Measurements from ENCODE around the gene TRPM1.

Gene TRPM1

DNA sequence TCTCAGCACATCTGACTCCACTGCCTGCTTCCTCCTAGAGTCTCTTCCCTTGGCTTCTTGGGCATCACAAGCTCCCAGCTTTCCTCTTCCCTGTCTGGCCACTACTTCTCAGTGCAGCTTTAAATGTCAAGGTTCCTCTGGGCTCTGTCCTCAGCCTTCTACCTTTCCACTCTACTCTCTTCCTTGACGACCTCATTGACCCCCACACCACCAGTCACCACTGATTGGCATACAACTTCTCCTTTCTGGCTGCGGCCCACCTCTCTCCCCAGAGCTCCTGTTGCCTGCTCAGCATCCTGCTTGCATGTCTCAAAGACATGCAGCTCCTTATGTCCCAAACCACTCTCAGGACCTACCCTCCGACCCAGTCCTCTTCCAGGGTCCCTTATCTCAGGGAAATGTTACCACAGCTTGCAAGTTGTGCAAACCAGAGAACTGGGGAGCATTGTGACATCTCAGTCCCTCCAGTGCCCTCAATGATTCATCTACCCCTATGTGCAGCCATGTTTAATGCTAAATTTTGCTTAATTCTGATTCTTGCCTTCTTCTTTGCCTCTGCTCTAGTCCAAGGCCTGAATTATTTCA is 49.9 kb downstream of the TRPM1 start:
- no peak for TF ChIP-seq CTCF (IDR thresholded peaks at IDR 0.05; ENCODE audit: insufficient read depth, low read length, poor library complexity, severe bottlenecking)
- no peak for DNase-seq (ENCODE audit: extremely low read depth, insufficient read length)
- no peaks in the 10 kb centered on the region for H3K36me3 ChIP-seq (ENCODE audit: control insufficient read depth, insufficient read depth, low read length)
- H3K4me3 ChIP-seq (replicated peaks; ENCODE audit: low read depth, low read length), result no peak overlapping the region
- no peaks in the 10 kb centered on the region for H3K27me3 ChIP-seq (replicated peaks; ENCODE audit: control insufficient read depth, insufficient read depth, low read length)

DNA sequence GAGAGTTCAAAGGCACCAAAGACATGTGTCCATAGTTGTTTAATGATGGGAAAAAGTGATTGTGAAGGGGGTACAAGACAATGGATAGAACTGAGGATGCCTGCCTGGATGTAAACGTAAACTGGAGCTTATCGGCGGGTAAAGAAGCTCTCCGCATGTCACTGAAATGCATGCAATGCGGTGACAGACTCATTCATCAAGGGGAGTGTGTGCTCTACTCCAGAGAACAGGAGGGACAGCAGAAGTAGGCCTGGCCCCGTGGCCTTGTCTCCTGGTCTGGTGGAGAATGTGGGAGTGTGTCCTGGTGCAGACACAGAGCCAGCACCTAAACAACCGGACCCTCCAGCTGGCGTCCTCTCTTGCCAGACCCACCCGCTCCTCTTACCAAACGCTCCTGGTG is 50.6 kb downstream of the TRPM1 start:
- Histone ChIP-seq H3K27me3 (replicated peaks; ENCODE audit: control insufficient read depth, insufficient read depth, low read length) (no peaks in the 10 kb centered on the region), H3K4me3 (replicated peaks; ENCODE audit: low read depth, low read length) (no peak overlapping the region), H3K36me3 (ENCODE audit: control insufficient read depth, insufficient read depth, low read length) (no peaks in the 10 kb centered on the region)
- DNase-seq (ENCODE audit: extremely low read depth, insufficient read length), result no peak
- TF ChIP-seq CTCF (IDR thresholded peaks at IDR 0.05; ENCODE audit: insufficient read depth, low read length, poor library complexity, severe bottlenecking), result no peak

- no peak for DNase-seq (ENCODE audit: extremely low read depth, insufficient read length)
- no peak for TF ChIP-seq CTCF (IDR thresholded peaks at IDR 0.05; ENCODE audit: insufficient read depth, low read length, poor library complexity, severe bottlenecking)
- H3K36me3 ChIP-seq (ENCODE audit: control insufficient read depth, insufficient read depth, low read length), result no peaks in the 10 kb centered on the region
- no peak overlapping the region for H3K4me3 ChIP-seq (replicated peaks; ENCODE audit: low read depth, low read length)
- no peaks in the 10 kb centered on the region for H3K27me3 ChIP-seq (replicated peaks; ENCODE audit: control insufficient read depth, insufficient read depth, low read length)
These were observed 51.6 kb downstream of the TRPM1 start for GRCh38 chr15:31049682-31050615.

- no peak for DNase-seq (ENCODE audit: extremely low read depth, insufficient read length)
These were observed 52.4 kb downstream of the TRPM1 start for GRCh38 chr15:31049111-31049510.

GRCh38 chr15:31047437-31047836 is 54.1 kb downstream of the TRPM1 start:
- Histone ChIP-seq H3K27me3 (replicated peaks; ENCODE audit: control insufficient read depth, insufficient read depth, low read length) (no peaks in the 10 kb centered on the region), H3K36me3 (ENCODE audit: control insufficient read depth, insufficient read depth, low read length) (no peaks in the 10 kb centered on the region), H3K4me3 (replicated peaks; ENCODE audit: low read depth, low read length) (no peak overlapping the region)
- no peak for TF ChIP-seq CTCF (IDR thresholded peaks at IDR 0.05; ENCODE audit: insufficient read depth, low read length, poor library complexity, severe bottlenecking)
- DNase-seq (ENCODE audit: extremely low read depth, insufficient read length), result no peak

More at GRCh38 chr15:31049111-31049510, 52.4 kb downstream of the TRPM1 start:
- H3K27me3 ChIP-seq (replicated peaks; ENCODE audit: control insufficient read depth, insufficient read depth, low read length), result no peaks in the 10 kb centered on the region
- no peak overlapping the region for H3K4me3 ChIP-seq (replicated peaks; ENCODE audit: low read depth, low read length)
- H3K36me3 ChIP-seq (ENCODE audit: control insufficient read depth, insufficient read depth, low read length), result no peaks in the 10 kb centered on the region
- TF ChIP-seq CTCF (IDR thresholded peaks at IDR 0.05; ENCODE audit: insufficient read depth, low read length, poor library complexity, severe bottlenecking), result no peak
